Gastrocnemius medialis (tissue), 4 donors: ENCODE measurements around the gene MPRIP. TPM values are rescaled to one million over a fixed set of nuclear protein-coding genes. Genes with fewer than 3 reads are reported as not detected.

Experiments used
- ATAC-seq, 2 donors: fragments of 150-250 bp; one replicate each; pipeline ENCODE4 v1.9.1; 2016
- DNase-seq, 2 donors: peaks; one replicate each; pipeline ENCODE4 v3.0.0-alpha.2; 2019
- H3K27ac ChIP-seq, 4 donors: fragments of 200-600 bp; sonication (generic); 1 replicate in 1 of 4; 2 replicates in 3 of 4; pipeline ENCODE4 v1.5.1; 2016 to 2018; ENCODE audit warnings: mild to moderate bottlenecking in 2 of 4, moderate library complexity in 1 of 4
- H3K27me3 ChIP-seq, 3 donors: fragments of 200-600 bp; sonication (generic) in 2 of 3; 1 replicate in 1 of 3; 2 replicates in 2 of 3; pipeline versions ENCODE4 v1.5.1 to v1.6.0; 2016 to 2019; ENCODE audit warnings: mild to moderate bottlenecking in 1 of 3, moderate library complexity in 1 of 3
- H3K36me3 ChIP-seq, 2 donors: fragments of 200-600 bp; sonication (generic) in 1 of 2; one replicate each; pipeline ENCODE4 v1.5.1; 2017 to 2018
- H3K4me1 ChIP-seq, 2 donors: fragments of 200-600 bp; sonication (generic) in 1 of 2; one replicate each; pipeline ENCODE4 v1.5.1; 2016 to 2017; ENCODE audit warnings: mild to moderate bottlenecking in 2 of 2
- H3K4me3 ChIP-seq, 4 donors: fragments of 200-600 bp; sonication (generic) in 3 of 4; 1 replicate in 1 of 4; 2 replicates in 3 of 4; pipeline ENCODE4 v1.5.1; 2016 to 2019; ENCODE audit warnings: mild to moderate bottlenecking in 2 of 4
- H3K9me3 ChIP-seq, 3 donors: fragments of 200-600 bp; sonication (generic) in 2 of 3; 1 replicate in 1 of 3; 2 replicates in 2 of 3; pipeline ENCODE4 v1.5.1; 2016 to 2019
- POLR2A ChIP-seq, 2 donors: fragments of 450-650 bp; IDR thresholded peaks; one replicate each; pipeline ENCODE4 v1.6.1; 2017; ENCODE audit warnings: antibody characterized with exemption in 2 of 2, mild to moderate bottlenecking in 2 of 2, moderate library complexity in 2 of 2
- in situ Hi-C, 4 donors: fragments of 200-750 bp; cut with MboI; loops; one replicate each; pipeline versions ENCODE4 v1.15.0 to v1.8.0; 2017; ENCODE audit warnings: low sequenced_read_pairs in 4 of 4
- intact Hi-C: fragments of 100-400 bp; cut with DNase I; formaldehyde crosslinking; loops from one replicate; pipeline ENCODE4 v1.15.1; 2023; ENCODE audit warnings: low total_unique reads
- total RNA-seq, 4 donors: library from RNA; depleted of rRNA; stranded (reverse); fragments of >200 nt; gene quantifications; one replicate each; pipeline versions ENCODE4 v1.1.0 to v1.2.3, GENCODE V29; 2016
- TF ChIP-seq, protein P1 (sequence below), 5 experiments: fragments of 450-650 bp in 3 of 5; fragments of 200-600 bp in 2 of 5; sonication (generic) in 2 of 5; IDR thresholded peaks in 4 of 5; conservative IDR thresholded peaks in 1 of 5; 1 replicate in 4 of 5; 2 replicates in 1 of 5; pipeline ENCODE4 v1.5.1; 2016 to 2019; ENCODE audit warnings: antibody characterized with exemption in 5 of 5, mild to moderate bottlenecking in 3 of 5, moderate library complexity in 3 of 5

The MPRIP gene
- total RNA-seq, 4 donors from 2014 or later = 71.1 to 127 (median 124) TPM

DNA sequence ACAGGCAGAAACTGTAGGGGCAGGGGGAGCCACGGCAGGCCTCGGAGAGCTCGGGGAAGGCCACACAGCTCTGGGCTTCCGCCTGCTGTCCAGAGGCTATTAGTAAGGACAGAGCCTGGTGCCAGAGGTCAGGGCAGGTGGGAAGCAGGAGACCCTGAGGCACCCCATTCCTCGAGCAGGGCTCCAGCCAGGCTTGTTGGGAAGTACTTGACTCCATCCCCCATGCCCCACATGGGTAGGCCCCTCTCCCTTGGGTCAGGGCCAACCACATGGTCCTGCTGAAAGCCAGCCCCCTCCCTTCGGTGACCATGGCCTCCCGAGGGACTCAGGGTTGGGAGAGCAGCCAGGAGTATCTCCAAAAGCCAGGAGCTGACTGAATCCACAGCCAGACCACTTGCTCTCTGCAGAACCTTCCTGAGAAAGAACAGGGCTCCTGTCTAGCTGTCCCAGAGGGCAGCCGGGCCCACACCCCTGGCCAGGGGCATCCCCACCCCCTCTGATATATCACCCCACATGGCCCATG, 17.4 kb upstream of the MPRIP start:
- Histone ChIP-seq H3K9me3 (no peaks in the 10 kb centered on the region), H3K4me1 (no peaks in the 10 kb centered on the region), H3K27ac (no peak overlapping the region), H3K36me3 (no peaks in the 10 kb centered on the region), H3K27me3 (no peaks in the 10 kb centered on the region), H3K4me3 (no peak overlapping the region)
- TF ChIP-seq, protein P1, sequence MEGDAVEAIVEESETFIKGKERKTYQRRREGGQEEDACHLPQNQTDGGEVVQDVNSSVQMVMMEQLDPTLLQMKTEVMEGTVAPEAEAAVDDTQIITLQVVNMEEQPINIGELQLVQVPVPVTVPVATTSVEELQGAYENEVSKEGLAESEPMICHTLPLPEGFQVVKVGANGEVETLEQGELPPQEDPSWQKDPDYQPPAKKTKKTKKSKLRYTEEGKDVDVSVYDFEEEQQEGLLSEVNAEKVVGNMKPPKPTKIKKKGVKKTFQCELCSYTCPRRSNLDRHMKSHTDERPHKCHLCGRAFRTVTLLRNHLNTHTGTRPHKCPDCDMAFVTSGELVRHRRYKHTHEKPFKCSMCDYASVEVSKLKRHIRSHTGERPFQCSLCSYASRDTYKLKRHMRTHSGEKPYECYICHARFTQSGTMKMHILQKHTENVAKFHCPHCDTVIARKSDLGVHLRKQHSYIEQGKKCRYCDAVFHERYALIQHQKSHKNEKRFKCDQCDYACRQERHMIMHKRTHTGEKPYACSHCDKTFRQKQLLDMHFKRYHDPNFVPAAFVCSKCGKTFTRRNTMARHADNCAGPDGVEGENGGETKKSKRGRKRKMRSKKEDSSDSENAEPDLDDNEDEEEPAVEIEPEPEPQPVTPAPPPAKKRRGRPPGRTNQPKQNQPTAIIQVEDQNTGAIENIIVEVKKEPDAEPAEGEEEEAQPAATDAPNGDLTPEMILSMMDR (IDR thresholded peaks at IDR 0.05 in 4 of 5, conservative IDR thresholded peaks at IDR 0.05 in 1 of 5) = no peak
- TF ChIP-seq POLR2A (IDR thresholded peaks at IDR 0.05) = no peak
- in situ Hi-C loops (loop anchor here in 2 of 4 donors (25.0 kb wide), 2 partner anchors 112 to 262 kb away; partner anchors contain the start of gene COPS3 (in 1 of the 2)), intact Hi-C loops (no loop called here)
- ATAC-seq (no peak), DNase-seq (no peak)

DNA sequence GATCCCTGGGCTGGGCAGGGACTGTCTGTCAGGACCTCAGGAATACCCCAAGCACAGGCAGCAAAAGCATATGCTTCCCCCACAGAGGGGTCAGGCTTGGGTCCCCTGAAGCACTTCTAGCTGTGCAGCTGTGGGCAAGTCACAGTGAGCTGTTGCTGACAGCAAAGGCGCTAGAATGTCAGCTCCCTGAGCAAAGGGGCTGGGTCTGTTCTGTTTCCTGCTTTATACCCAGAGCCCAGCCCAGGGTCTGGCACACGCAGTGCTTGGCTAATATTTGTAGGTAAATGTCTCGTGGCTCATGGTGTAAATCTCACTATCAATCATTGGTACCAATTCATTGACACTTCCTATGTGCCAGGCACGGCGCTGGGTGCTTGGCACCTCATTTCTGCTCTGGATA, 16.6 kb upstream of the MPRIP start:
- H3K36me3 ChIP-seq = no peaks in the 10 kb centered on the region
- ATAC-seq = no peak
- no peak overlapping the region for H3K4me3 ChIP-seq
- DNase-seq = no peak
- no peaks in the 10 kb centered on the region for H3K9me3 ChIP-seq
- H3K27ac ChIP-seq = no peak overlapping the region
- no peaks in the 10 kb centered on the region for H3K4me1 ChIP-seq
- in situ Hi-C loops (loop anchor here in 1 of 4 donors (25.0 kb wide), 1 partner anchor 112 kb away; no protein-coding TSS in a partner anchor), intact Hi-C loops (no loop called here)
- H3K27me3 ChIP-seq = no peaks in the 10 kb centered on the region
- TF ChIP-seq, protein P1 (IDR thresholded peaks at IDR 0.05 in 4 of 5, conservative IDR thresholded peaks at IDR 0.05 in 1 of 5) = no peak
- TF ChIP-seq POLR2A (IDR thresholded peaks at IDR 0.05) = no peak

DNA sequence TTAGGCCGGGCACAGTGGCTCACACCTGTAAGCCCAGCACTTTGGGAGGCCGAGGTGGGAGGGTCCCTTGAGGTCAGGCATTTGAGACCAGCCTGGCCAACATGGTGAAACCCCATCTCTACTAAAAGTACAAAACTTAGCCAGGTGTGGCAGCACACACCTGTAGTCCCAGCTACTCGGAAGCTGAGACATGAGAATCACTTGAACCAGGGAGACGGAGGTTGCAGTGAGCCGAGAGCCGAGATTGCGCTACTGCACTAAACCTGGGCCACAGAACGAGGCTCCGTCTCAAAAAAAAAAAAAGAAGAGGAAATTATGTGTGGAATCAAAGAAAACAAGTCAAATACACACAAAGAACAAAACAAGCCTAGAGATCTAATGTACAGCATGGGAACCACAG, 16.1 kb upstream of the MPRIP start:
- H3K27ac ChIP-seq = no peak overlapping the region
- no peaks in the 10 kb centered on the region for H3K36me3 ChIP-seq
- DNase-seq (no peak), ATAC-seq (no peak)
- intact Hi-C loops (no loop called here), in situ Hi-C loops (loop anchor here in 1 of 4 donors (25.0 kb wide), 1 partner anchor 111 kb away; no protein-coding TSS in a partner anchor)
- TF ChIP-seq, protein P1 (IDR thresholded peaks at IDR 0.05 in 4 of 5, conservative IDR thresholded peaks at IDR 0.05 in 1 of 5) = no peak
- TF ChIP-seq POLR2A (IDR thresholded peaks at IDR 0.05) = no peak
- peaks cover 5% of the 10 kb centered on the region in 2 donors for H3K4me1 ChIP-seq
- H3K27me3 ChIP-seq = no peaks in the 10 kb centered on the region
- no peaks in the 10 kb centered on the region for H3K9me3 ChIP-seq
- no peak overlapping the region for H3K4me3 ChIP-seq

DNA sequence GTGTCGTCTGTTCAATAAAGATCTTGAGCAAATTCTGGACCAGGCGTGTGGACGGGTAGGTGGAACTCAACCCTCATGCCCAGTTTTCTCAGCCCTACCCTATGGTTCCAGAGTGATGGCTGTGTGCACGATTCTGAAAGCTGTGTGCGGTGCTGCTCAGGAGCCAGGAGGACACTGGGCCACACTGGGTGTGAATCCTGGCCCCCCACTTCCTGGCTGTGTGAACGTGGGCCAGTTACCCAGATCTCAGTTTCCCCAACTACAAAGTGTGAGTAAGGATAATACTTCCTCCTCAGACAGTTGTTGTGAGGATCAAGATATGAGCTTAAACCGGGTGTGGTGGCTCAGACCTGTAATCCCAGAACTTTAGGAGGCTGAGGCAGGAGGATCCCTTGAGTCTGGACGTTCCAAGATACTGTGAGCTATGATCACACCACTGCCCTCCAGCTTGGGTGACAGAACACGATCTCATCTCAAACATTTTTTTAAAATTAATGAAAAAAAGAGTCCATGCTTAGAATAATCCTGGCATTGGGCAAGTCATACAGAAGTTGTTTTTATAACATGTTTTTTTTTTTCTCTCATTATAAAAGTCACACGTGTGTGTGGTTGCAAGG, 14.7 kb upstream of the MPRIP start:
- H3K9me3 ChIP-seq = no peaks in the 10 kb centered on the region
- peaks cover 13 to 19% of the 10 kb centered on the region in 2 donors for H3K4me1 ChIP-seq
- H3K27ac ChIP-seq = no peak overlapping the region
- H3K4me3 ChIP-seq = no peak overlapping the region
- TF ChIP-seq, protein P1 (IDR thresholded peaks at IDR 0.05 in 4 of 5, conservative IDR thresholded peaks at IDR 0.05 in 1 of 5) = no peak
- TF ChIP-seq POLR2A (IDR thresholded peaks at IDR 0.05) = no peak
- H3K36me3 ChIP-seq = no peaks in the 10 kb centered on the region
- no peak for DNase-seq
- intact Hi-C loops = no loop called here
- in situ Hi-C loops = loop anchor here in 1 of 4 donors (25.0 kb wide), 1 partner anchor 110 kb away; no protein-coding TSS in a partner anchor
- H3K27me3 ChIP-seq = no peaks in the 10 kb centered on the region
- ATAC-seq = no peak
